KMS-11 (cell line): ENCODE data around the gene RERE.

Experiments
- H2AFZ ChIP-seq: fragments of 200-600 bp; sonication (generic); 2 replicates; pipeline ENCODE4 v1.6.1; 2016; ENCODE audit warnings: antibody characterized with exemption, mixed run types, low read depth
- H3K27ac ChIP-seq: fragments of 200-600 bp; sonication (generic); 2 replicates; pipeline ENCODE4 v1.6.1; 2016; ENCODE audit warnings: mild to moderate bottlenecking, mixed run types
- H3K27me3 ChIP-seq: fragments of 200-600 bp; sonication (generic); 2 replicates; pipeline ENCODE4 v1.6.1; 2017; ENCODE audit warnings: mild to moderate bottlenecking, low read depth, mixed run types, moderate library complexity; ENCODE audit not compliant: insufficient read depth
- H3K36me3 ChIP-seq: fragments of 200-600 bp; sonication (generic); 2 replicates; pipeline ENCODE4 v1.6.1; 2017; ENCODE audit warnings: mild to moderate bottlenecking, mixed run types; ENCODE audit not compliant: insufficient read depth
- H3K4me1 ChIP-seq: fragments of 200-600 bp; sonication (generic); 2 replicates; pipeline ENCODE4 v1.6.1; 2016; ENCODE audit warnings: mild to moderate bottlenecking, low read depth, mixed run types; ENCODE audit not compliant: poor library complexity, severe bottlenecking
- H3K4me2 ChIP-seq: fragments of 200-600 bp; sonication (generic); 2 replicates; pipeline ENCODE4 v1.7.0; 2016; ENCODE audit warnings: mild to moderate bottlenecking, mixed run types
- H3K4me3 ChIP-seq: fragments of 200-600 bp; sonication (generic); IDR thresholded peaks from 2 replicates; pipeline ENCODE4 v1.6.1; 2017; ENCODE audit warnings: low read depth, low read length, mixed read lengths; ENCODE audit not compliant: insufficient read depth
- H3K79me2 ChIP-seq: fragments of 200-600 bp; sonication (generic); 2 replicates; pipeline ENCODE4 v1.6.1; 2016; ENCODE audit warnings: low read depth, mixed run types; ENCODE audit not compliant: insufficient read depth
- H3K9ac ChIP-seq: fragments of 200-600 bp; sonication (generic); 2 replicates; pipeline ENCODE4 v1.6.1; 2016; ENCODE audit warnings: mild to moderate bottlenecking, mixed run types
- H4K20me1 ChIP-seq: fragments of 200-600 bp; sonication (generic); 2 replicates; pipeline ENCODE4 v1.6.1; 2016; ENCODE audit warnings: mild to moderate bottlenecking, mixed run types; ENCODE audit not compliant: insufficient read depth
- TF ChIP-seq, protein P1 (sequence below): fragments of 200-600 bp; sonication (generic); conservative IDR thresholded peaks from 2 replicates; pipeline ENCODE4 v1.6.1; 2017; ENCODE audit warnings: low read depth, mild to moderate bottlenecking, antibody characterized with exemption, low read length, moderate library complexity, mixed read lengths

RERE gene

DNA sequence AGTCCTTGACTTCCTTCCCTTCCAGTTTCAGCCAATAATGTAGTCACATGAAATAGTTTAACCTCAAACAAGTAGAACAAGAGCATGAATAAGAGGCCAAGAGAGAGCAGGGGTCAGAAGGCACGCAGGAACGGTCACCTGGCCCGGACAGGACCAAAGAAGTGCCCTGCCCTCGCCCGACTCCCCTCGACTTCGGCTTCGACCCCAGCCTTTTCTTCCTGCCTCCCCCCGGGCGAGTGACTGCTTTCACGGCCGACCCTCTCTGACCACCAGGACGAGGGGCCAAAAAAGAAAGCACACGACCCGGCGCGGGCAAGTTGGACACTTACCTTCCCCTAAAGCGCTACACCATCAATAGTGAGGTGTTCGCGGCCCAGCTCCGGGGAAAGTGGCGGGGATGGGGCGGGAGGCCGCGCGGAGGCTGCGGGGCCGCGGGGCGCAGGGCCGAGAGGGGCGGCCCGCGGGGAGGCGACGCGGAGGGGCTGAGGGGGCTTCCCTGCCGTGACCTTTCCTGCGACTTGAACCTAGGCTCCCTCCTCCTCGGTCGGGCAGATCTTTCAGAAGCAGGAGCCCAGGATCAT is 519 bp downstream of the RERE start:
- Histone ChIP-seq H3K79me2 (no peaks in the 10 kb centered on the region), H3K4me3 (peak overlapping the region; percentile 62), H3K9ac (peak overlapping the region; percentile 70), H3K27ac (no peak overlapping the region), H3K4me2 (peak overlapping the region; percentile 59), H4K20me1 (no peaks in the 10 kb centered on the region; the same call in 1 of the 2 replicates), H3K4me1 (peaks cover 25% of the 10 kb centered on the region), H2AFZ (peak overlapping the region; percentile 85), H3K36me3 (no peaks in the 10 kb centered on the region), H3K27me3 (peaks cover 5% of the 10 kb centered on the region; the same call in 1 of the 2 replicates)
- TF ChIP-seq, protein P1, sequence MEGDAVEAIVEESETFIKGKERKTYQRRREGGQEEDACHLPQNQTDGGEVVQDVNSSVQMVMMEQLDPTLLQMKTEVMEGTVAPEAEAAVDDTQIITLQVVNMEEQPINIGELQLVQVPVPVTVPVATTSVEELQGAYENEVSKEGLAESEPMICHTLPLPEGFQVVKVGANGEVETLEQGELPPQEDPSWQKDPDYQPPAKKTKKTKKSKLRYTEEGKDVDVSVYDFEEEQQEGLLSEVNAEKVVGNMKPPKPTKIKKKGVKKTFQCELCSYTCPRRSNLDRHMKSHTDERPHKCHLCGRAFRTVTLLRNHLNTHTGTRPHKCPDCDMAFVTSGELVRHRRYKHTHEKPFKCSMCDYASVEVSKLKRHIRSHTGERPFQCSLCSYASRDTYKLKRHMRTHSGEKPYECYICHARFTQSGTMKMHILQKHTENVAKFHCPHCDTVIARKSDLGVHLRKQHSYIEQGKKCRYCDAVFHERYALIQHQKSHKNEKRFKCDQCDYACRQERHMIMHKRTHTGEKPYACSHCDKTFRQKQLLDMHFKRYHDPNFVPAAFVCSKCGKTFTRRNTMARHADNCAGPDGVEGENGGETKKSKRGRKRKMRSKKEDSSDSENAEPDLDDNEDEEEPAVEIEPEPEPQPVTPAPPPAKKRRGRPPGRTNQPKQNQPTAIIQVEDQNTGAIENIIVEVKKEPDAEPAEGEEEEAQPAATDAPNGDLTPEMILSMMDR: no peak

DNA sequence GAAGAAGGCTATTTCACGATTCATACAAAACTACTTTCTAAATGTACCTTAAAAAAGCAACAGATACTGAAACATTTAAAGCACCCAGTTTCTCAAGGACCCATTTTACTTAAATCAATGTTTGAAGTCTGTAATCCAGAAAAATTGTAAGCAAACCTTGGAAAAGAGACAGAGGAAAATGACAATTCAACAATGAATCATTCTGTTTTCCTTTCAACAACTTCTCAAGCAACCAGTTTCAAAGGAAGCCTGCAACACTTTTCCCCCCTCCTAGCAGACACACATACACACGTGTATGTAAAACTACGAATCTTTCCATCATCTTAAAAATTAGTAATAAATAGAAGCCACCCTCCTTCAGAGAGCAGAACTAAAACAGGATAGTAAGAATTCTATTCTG is 1.2 kb downstream of the RERE start:
- H4K20me1 ChIP-seq: no peaks in the 10 kb centered on the region; the same call in 1 of the 2 replicates
- no peak overlapping the region for H3K4me3 ChIP-seq
- no peak overlapping the region for H3K27ac ChIP-seq
- TF ChIP-seq, protein P1: no peak
- H3K9ac ChIP-seq: no peak overlapping the region
- H3K27me3 ChIP-seq: peaks cover 5% of the 10 kb centered on the region; the same call in 1 of the 2 replicates
- H3K36me3 ChIP-seq: no peaks in the 10 kb centered on the region
- peak overlapping the region; percentile 85; the same call in 1 of the 2 replicates for H2AFZ ChIP-seq
- peak overlapping the region; percentile 59 for H3K4me2 ChIP-seq
- no peaks in the 10 kb centered on the region for H3K79me2 ChIP-seq
- H3K4me1 ChIP-seq: peaks cover 25% of the 10 kb centered on the region

DNA sequence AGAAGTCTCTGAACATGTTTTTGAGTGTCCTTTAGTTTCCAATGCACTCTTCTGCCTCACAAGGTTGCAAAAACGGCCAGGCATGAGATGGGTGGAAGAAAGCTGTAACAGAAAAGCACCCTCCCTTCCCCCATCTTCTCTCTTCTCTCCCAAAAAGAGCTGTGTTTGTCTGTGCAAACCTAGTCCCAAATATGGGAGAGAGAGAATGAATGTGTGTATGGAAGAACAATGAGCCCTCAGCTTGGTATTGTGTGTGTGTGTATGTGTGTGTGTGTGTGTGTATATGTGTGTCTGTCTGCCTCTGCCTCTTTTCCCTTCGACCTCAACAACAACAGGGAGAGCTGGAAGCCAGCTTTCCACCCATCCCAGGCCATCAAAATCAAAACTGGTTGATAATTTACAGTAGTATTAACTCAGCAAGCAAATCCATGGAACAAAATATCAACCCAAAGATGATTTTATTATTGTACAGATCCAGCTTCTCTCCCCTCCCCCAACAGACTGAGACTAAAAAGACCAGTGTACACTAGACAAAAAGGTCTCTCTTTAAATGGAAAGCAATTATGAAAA is 1.8 kb downstream of the RERE start:
- Histone ChIP-seq H3K36me3 (no peaks in the 10 kb centered on the region), H3K9ac (no peak overlapping the region), H3K79me2 (no peaks in the 10 kb centered on the region), H4K20me1 (no peaks in the 10 kb centered on the region; the same call in 1 of the 2 replicates), H3K4me1 (peaks cover 25% of the 10 kb centered on the region), H3K4me2 (peak overlapping the region; percentile 59; the same call in 1 of the 2 replicates), H3K27me3 (peaks cover 5% of the 10 kb centered on the region; the same call in 1 of the 2 replicates), H3K4me3 (no peak overlapping the region), H2AFZ (no peak overlapping the region), H3K27ac (no peak overlapping the region)
- TF ChIP-seq, protein P1: no peak

DNA sequence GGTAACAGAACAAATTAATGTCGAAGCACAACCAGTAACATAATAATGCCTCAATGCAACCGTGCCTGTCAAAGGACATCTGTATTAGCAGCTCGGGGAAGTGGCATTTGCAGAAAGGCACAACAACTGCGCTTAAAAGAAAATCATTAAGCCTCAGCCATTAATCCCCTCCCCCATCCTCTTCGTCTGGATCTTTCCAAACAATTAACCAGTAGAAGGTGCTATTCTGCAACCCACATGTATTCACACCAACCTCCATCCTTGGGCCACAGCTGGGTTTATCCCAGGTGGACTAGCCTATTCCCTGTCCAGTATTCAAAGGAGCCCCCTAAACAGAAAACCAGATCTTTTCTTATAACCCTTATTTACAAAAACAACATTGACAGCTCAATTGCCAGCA is 2.6 kb downstream of the RERE start:
- H3K36me3 ChIP-seq: no peaks in the 10 kb centered on the region
- H4K20me1 ChIP-seq: no peaks in the 10 kb centered on the region; the same call in 1 of the 2 replicates
- H3K4me1 ChIP-seq: peaks cover 25% of the 10 kb centered on the region
- H3K27ac ChIP-seq: no peak overlapping the region
- no peak overlapping the region for H3K9ac ChIP-seq
- peaks cover 5% of the 10 kb centered on the region; the same call in 1 of the 2 replicates for H3K27me3 ChIP-seq
- TF ChIP-seq, protein P1: no peak
- H3K4me2 ChIP-seq: no peak overlapping the region
- no peaks in the 10 kb centered on the region for H3K79me2 ChIP-seq
- H3K4me3 ChIP-seq: no peak overlapping the region
- no peak overlapping the region for H2AFZ ChIP-seq
